Hypothalamus (tissue), 51 donors: ENCODE results near the gene HSPA12B.
A peak's percentile ranks its signal among the peaks of the same experiment; 100 is the strongest.
"Not testable (repeated sequence)": the region's sequence is repeated elsewhere in the genome, so short reads cannot be mapped to it uniquely, and the experiment has no call there.

Experiments
- DNase-seq, 51 donors: peaks; one replicate each; lab custom pipeline; 2025; lab: John Stamatoyannopoulos, UW

Gene HSPA12B

GRCh38 chr20:3784216-3784853, 51.9 kb downstream of the HSPA12B start:
- no peak for DNase-seq

- DNase-seq, result no peak
Observed at GRCh38 chr20:3784863-3785239, 52.4 kb downstream of the HSPA12B start.

DNA sequence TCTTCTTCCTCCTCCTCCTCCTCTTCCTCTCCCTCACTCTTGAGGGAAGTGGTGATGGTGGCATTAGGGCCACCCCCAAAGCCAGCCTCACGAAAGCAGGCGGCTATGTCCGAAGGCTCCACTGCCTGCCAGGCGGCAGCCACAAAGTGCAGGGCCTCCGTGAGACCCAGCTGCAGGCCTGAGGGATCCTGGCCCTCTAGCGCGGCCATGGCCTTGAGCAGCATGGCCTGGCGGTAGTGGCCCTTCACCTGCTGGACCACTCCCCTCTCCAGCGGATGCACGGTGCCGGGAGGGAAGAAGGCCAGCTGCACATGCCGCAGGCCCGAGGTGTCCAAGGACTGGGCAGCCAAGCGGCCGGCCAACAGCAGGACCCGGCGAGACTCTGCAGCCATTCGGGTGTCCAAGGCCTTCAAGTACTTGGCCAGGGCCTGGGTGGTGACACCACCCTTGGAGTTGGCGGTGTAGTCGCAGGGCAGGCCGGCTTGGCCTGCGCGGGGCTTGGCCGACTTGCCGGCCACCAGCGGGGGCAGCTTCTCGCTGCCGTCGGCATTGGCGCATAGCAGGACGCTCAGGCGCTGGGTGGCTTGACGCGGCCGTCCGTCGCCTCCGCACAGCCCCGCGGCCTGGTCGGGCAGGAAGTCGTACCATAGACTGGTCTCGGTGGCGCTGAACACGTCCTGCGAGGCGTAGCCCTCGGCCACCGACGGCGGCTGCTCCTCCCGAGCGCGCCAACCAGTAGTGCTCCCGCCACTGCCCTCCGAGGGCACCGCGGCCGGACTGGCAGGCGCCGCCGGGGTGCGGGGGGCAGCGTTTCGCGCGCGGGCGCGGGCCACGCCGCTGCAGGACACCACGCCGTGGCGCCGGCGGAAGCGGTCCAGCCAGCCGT, 53.0 kb downstream of the HSPA12B start:
- no peak for DNase-seq

GRCh38 chr20:3786126-3786484, 53.6 kb downstream of the HSPA12B start:
- DNase-seq, result peak in 22 of 51 donors; percentile 14 to 56 (median 30)

GRCh38 chr20:3786665-3787323, 54.3 kb downstream of the HSPA12B start, which contains the start of gene CENPB:
TSS of gene CENPB (minus strand) at chr20:3786740. CDS start at chr20:3786483, 257 bp downstream.
- DNase-seq, result peak in 50 of 51 donors; percentile 24 to 95 (median 80)

GRCh38 chr20:3787324-3788014, 55.0 kb downstream of the HSPA12B start:
- DNase-seq, result no peak

DNA sequence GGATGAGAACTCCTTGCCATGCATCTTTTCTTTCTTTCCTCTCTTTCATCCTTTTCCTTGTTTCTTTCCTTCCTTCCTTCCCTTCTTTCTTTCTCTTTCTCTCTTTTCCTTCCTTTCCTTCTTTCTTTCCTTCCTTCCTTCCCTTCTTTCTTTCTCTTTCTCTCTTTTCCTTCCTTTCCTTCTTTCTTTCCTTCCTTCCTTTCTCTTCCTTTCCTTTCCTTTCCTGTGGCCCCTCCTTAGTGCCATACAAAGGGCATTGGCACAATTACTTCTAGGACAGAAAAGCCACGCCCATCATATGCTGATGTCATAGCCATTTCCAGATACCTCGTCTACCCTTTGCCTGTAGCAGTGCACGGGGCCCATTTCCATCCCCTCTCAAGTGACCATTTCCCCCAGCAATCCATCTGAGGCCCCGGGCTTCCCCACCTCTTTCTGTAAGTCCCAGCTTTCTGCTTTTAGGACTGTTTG, 56.2 kb downstream of the HSPA12B start:
- no peak for DNase-seq

- DNase-seq, result not testable (repeated sequence)
Observed at GRCh38 chr20:3789201-3789600, 56.7 kb downstream of the HSPA12B start.

DNA sequence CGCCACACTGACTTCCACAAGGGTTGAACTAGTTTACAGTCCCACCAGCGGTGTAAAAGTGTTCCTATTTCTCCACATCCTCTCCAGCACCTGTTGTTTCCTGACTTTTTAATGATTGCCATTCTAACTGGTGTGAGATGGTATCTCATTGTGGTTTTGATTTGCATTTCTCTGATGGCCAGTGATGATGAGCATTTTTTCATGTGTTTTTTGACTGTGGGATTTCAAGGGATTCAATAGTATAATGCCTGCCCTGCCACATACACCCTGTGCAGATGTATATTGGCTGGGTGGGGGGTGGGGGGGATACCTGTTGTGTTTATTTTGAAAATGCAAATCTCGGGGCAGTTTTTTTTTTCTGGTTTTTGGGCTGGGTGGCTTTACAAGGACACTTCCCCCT, 61.7 kb downstream of the HSPA12B start:
- not testable (repeated sequence) for DNase-seq

GRCh38 chr20:3794701-3795420, 62.4 kb downstream of the HSPA12B start:
- no peak for DNase-seq

GRCh38 chr20:3795511-3796468, 63.3 kb downstream of the HSPA12B start, which contains the start of gene CDC25B:
TSS of gene CDC25B (plus strand) at chr20:3796310. CDS start at chr20:3796532, 222 bp downstream.
- DNase-seq, result peak; percentile 54 to 96 (median 90)

- DNase-seq, result peak in 1 of 51 donors; percentile 55
Observed at GRCh38 chr20:3796477-3797225, 64.2 kb downstream of the HSPA12B start.

DNA sequence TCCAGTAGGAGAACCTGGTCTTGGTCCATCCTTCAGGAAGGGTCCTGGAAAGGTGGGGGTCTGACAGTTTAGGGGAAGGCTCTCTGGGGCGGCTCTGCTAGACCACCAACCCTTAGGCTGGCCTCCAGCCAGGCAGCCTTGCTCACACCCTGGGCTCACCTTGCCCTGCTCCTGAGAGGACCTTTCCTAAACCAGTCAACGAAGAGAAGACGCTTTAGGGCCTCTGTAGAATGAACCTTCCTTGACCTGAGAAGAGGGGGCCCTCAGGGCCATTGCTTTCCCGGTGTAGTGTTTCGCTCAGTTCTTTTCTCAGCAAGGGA, 64.7 kb downstream of the HSPA12B start:
- no peak for DNase-seq

DNA sequence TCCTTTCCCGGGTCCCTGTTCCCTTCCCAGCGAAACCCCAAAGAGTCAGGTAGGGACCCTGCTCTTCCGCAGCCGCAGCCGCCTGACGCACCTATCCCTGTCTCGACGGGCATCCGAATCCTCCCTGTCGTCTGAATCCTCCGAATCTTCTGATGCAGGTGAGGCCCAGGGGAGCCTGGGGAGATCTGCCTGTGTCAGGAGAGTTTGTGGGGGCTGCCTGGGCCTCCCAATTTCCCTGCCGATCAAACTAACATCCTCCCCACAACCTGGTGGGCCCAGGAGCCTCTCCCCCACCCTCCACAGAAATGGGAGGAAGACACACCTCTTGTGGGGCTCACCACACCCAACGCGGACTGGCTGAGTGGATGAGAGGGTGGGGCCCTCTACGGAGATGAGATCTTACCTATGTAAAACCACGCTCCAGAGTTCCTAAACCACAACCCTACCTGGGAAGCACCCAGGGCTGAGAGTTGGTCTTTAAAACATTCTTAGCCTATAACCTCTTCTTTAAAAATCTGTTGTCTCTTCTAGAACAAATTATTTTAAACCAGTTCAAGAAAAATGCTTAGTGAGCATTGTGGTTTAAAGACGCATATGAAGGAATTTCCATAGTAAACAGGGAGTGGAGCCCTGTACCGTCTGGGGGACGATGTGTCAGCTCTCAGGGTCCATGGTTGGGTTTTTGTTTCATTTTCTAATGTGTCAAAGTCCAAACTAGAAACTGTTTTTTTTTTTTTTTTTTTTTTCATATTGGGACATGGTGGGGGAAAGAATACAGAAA, 65.3 kb downstream of the HSPA12B start:
- DNase-seq, result no peak

- DNase-seq, result peak in 12 of 51 donors; percentile 15 to 46 (median 20)
Observed at GRCh38 chr20:3798373-3798768, 65.9 kb downstream of the HSPA12B start.

GRCh38 chr20:3798908-3799248, 66.4 kb downstream of the HSPA12B start:
- DNase-seq, result no peak

- DNase-seq, result no peak
Observed at GRCh38 chr20:3800256-3800877, 67.9 kb downstream of the HSPA12B start.
